HG02981 (cell line): ENCODE data around the gene TRERF1.

Experiments used
- ATAC-seq: cut with Tn5 transposase; IDR thresholded peaks from one replicate; pipeline ENCODE4 v1.9.1; 2021; ENCODE audit warnings: mild to moderate bottlenecking, moderate library complexity; ENCODE audit not compliant: unreplicated experiment

TRERF1 gene

DNA sequence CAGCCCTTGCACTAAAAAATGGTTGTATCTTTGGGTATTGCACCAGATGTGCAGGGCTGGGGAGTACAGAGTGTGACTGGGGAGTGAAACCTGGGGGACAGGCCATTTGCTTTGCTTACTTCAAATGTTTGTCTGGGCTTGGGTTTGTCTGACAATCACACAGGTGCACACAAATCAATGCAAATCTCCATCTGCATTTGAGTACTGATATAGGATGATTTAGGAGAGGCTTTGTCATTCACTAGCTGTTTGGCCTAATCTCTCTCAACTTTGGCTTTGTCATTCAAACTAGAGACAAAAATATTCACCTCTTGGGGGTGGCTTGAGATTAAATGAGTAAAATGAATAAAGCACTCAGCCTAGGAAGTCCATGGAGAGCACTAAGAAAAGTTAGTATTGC lies 274.7 kb downstream of the TRERF1 start:
- no peak for ATAC-seq

DNA sequence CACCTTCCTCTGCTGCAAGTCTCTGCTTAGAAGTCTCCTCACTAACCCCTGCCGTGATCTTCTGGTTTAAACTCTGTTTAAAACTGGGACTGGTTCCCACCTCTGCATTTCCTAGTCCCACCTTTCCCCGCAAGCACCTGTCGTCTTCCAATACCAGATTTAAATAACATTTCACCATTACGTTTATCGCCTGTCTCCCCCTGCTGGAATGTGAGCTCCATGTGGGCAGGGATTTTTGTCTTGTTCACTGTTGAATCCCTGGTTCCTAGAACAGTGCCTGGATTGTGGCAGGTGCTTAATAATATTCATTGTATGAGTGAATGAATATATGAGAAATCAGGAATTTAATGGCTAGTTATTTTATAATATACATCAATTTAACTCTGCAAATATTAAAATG lies 275.9 kb downstream of the TRERF1 start:
- ATAC-seq = no peak
